Activated gamma-delta T cell treated with anti-CD3 and anti-CD28 coated beads, Interleukin-2, amount 50 U/mL, for 16 hours (primary cell): ENCODE data around the gene WDR20.
A peak's percentile ranks its signal among the peaks of the same experiment; 100 is the strongest.

Experiments
- DNase-seq: peaks from one replicate; pipeline ENCODE4 v3.0.0-alpha.2; 2020; ENCODE audit warnings: low read depth

Gene WDR20

GRCh38 chr14:102219316-102219715, 79.6 kb downstream of the WDR20 start:
- DNase-seq = no peak

- no peak for DNase-seq
These were observed 80.3 kb downstream of the WDR20 start for GRCh38 chr14:102220031-102220430.

- DNase-seq = no peak
These were observed 81.3 kb downstream of the WDR20 start for GRCh38 chr14:102221026-102221425.

GRCh38 chr14:102222009-102222575, 82.4 kb downstream of the WDR20 start:
- no peak for DNase-seq

GRCh38 chr14:102222751-102223150, 83.1 kb downstream of the WDR20 start:
- no peak for DNase-seq

- DNase-seq = no peak
These were observed 84.0 kb downstream of the WDR20 start for GRCh38 chr14:102223682-102224081.

- DNase-seq = no peak
These were observed 85.7 kb downstream of the WDR20 start for GRCh38 chr14:102225386-102225785.

- no peak for DNase-seq
These were observed 86.2 kb downstream of the WDR20 start for GRCh38 chr14:102225936-102226335.

GRCh38 chr14:102226356-102227125, 86.8 kb downstream of the WDR20 start:
- DNase-seq = no peak

- DNase-seq = no peak
These were observed 87.7 kb downstream of the WDR20 start for GRCh38 chr14:102227184-102227964.

GRCh38 chr14:102229071-102229738, 89.5 kb downstream of the WDR20 start:
- DNase-seq = no peak

- no peak for DNase-seq
These were observed 90.0 kb downstream of the WDR20 start for GRCh38 chr14:102229739-102230092.

- no peak for DNase-seq
These were observed 90.9 kb downstream of the WDR20 start for GRCh38 chr14:102230481-102231210.

- no peak for DNase-seq
These were observed 92.0 kb downstream of the WDR20 start for GRCh38 chr14:102231476-102232347.

- no peak for DNase-seq
These were observed 92.6 kb downstream of the WDR20 start for GRCh38 chr14:102232348-102232625.

- DNase-seq = no peak
These were observed 93.4 kb downstream of the WDR20 start for GRCh38 chr14:102233081-102233480.

- no peak for DNase-seq
These were observed 94.9 kb downstream of the WDR20 start for GRCh38 chr14:102234331-102235264.

GRCh38 chr14:102235275-102235897, 95.7 kb downstream of the WDR20 start:
- DNase-seq = peak; percentile 55

GRCh38 chr14:102236026-102236425, 96.3 kb downstream of the WDR20 start:
- DNase-seq = no peak

- no peak for DNase-seq
These were observed 98.4 kb downstream of the WDR20 start for GRCh38 chr14:102238131-102238530.
